SK-N-SH treated with all-trans-retinoic acid at 6 μM for 48 hours (cell line): Measurements from ENCODE around the gene MGMT.

Source experiments
- BACH2 ChIP-seq: fragments of 250-450 bp; sonication (Bioruptor Pico); IDR thresholded peaks from 2 replicates; pipeline ENCODE4 v1.9.0; 2021; ENCODE audit warnings: mild to moderate bottlenecking, borderline replicate concordance
- CSDC2 ChIP-seq: fragments of 250-450 bp; sonication (Bioruptor Pico); IDR thresholded peaks from 2 replicates; pipeline ENCODE4 v1.5.0; 2020; ENCODE audit warnings: mild to moderate bottlenecking, moderate library complexity
- ISL1 ChIP-seq: fragments of 250-450 bp; sonication (Bioruptor Pico); IDR thresholded peaks from 2 replicates; pipeline ENCODE4 v2.1.2; 2022; ENCODE audit warnings: mild to moderate bottlenecking, moderate library complexity
- ZC3H10 ChIP-seq: fragments of 250-450 bp; sonication (Bioruptor Pico); IDR thresholded peaks from 2 replicates; pipeline ENCODE4 v1.5.1; 2021; ENCODE audit warnings: mild to moderate bottlenecking, moderate library complexity
- ZFP3 ChIP-seq: fragments of 250-450 bp; sonication (Bioruptor Pico); IDR thresholded peaks from 2 replicates; pipeline ENCODE4 v1.5.0; 2020; ENCODE audit warnings: mild to moderate bottlenecking, moderate library complexity
- ZFP30 ChIP-seq: fragments of 450-650 bp; formaldehyde crosslinking; IDR thresholded peaks from 2 replicates; pipeline ENCODE4 v1.5.0; 2022; ENCODE audit warnings: mild to moderate bottlenecking, moderate library complexity
- ZNF70 ChIP-seq: fragments of 450-650 bp; formaldehyde crosslinking; IDR thresholded peaks from 2 replicates; pipeline ENCODE4 v1.5.0; 2020; ENCODE audit warnings: mild to moderate bottlenecking, moderate library complexity
- ZNF8 ChIP-seq: fragments of 450-650 bp; formaldehyde crosslinking; IDR thresholded peaks from 2 replicates; pipeline ENCODE4 v1.5.0; 2020; ENCODE audit warnings: mild to moderate bottlenecking, moderate library complexity
- TF ChIP-seq, protein P1 (sequence below): fragments of 250-450 bp; sonication (Bioruptor Pico); IDR thresholded peaks from 2 replicates; pipeline ENCODE4 v1.8.0; 2020; ENCODE audit warnings: mild to moderate bottlenecking, moderate library complexity, borderline replicate concordance
- TF ChIP-seq, protein P2 (sequence below): fragments of 250-450 bp; sonication (Bioruptor Pico); IDR thresholded peaks from 2 replicates; pipeline ENCODE4 v1.5.0; 2020; ENCODE audit warnings: mild to moderate bottlenecking, moderate library complexity
- TF ChIP-seq, protein P3 (sequence below): fragments of 250-450 bp; sonication (Bioruptor Pico); IDR thresholded peaks from 2 replicates; pipeline ENCODE4 v1.5.1; 2020; ENCODE audit warnings: low read depth, mild to moderate bottlenecking, moderate library complexity
- TF ChIP-seq, protein P4 (sequence below): fragments of 250-450 bp; sonication (Bioruptor Pico); IDR thresholded peaks from 2 replicates; pipeline ENCODE4 v1.5.1; 2021; ENCODE audit warnings: mild to moderate bottlenecking, moderate library complexity

DNA sequence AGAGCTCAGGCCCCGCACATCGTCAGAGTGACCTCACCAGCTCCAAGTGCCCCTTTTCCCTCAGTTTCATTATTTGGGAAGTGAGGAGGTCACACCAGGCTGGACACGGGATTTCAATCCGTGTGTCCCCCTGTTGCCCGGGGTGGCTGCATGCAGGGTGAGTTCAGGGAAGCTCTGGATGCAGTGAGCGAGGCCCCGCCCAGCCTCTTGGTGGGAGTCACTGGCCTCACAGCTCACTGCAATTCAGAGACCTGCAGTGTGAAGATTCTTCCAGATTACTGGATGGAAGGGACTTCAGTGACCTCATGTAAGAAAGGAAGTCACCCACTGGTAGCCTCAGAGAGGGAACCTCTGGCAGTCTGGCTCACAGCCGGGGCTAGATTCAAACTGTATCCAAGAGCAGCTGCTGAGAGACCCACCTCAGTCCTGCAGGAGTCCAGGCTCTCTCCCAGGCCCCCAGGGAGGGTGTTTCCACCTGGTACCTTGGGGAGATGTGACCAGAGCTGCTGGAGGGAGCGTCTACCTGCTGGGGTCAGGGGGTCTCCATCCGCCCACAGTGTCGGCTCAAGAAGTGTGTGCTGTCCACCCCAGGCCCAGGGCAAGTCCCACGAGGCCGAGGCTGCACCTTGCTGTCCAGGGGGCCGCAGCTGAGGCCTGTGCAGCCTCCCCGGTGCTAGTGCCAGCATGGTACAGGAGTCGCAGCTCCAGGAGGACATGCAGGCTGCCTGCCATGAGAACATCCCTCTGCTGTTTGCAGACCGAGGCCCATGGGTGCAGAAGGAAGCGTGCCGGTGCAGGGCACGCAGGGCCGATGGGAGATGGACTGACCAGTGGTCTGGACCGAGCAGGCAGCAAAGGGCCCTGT, 54.4 kb downstream of the MGMT start:
- TF ChIP-seq ISL1 (CRISPR knock-in tag) (no peak), ZFP3 (CRISPR knock-in tag) (no peak), CSDC2 (CRISPR knock-in tag) (no peak), ZC3H10 (CRISPR knock-in tag) (no peak), ZFP30 (CRISPR knock-in tag) (no peak), ZNF70 (CRISPR knock-in tag) (no peak), BACH2 (CRISPR knock-in tag) (no peak), ZNF8 (CRISPR knock-in tag) (no peak)
- TF ChIP-seq, protein P1, sequence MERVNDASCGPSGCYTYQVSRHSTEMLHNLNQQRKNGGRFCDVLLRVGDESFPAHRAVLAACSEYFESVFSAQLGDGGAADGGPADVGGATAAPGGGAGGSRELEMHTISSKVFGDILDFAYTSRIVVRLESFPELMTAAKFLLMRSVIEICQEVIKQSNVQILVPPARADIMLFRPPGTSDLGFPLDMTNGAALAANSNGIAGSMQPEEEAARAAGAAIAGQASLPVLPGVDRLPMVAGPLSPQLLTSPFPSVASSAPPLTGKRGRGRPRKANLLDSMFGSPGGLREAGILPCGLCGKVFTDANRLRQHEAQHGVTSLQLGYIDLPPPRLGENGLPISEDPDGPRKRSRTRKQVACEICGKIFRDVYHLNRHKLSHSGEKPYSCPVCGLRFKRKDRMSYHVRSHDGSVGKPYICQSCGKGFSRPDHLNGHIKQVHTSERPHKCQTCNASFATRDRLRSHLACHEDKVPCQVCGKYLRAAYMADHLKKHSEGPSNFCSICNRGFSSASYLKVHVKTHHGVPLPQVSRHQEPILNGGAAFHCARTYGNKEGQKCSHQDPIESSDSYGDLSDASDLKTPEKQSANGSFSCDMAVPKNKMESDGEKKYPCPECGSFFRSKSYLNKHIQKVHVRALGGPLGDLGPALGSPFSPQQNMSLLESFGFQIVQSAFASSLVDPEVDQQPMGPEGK (CRISPR knock-in tag), result no peak
- TF ChIP-seq, protein P2, sequence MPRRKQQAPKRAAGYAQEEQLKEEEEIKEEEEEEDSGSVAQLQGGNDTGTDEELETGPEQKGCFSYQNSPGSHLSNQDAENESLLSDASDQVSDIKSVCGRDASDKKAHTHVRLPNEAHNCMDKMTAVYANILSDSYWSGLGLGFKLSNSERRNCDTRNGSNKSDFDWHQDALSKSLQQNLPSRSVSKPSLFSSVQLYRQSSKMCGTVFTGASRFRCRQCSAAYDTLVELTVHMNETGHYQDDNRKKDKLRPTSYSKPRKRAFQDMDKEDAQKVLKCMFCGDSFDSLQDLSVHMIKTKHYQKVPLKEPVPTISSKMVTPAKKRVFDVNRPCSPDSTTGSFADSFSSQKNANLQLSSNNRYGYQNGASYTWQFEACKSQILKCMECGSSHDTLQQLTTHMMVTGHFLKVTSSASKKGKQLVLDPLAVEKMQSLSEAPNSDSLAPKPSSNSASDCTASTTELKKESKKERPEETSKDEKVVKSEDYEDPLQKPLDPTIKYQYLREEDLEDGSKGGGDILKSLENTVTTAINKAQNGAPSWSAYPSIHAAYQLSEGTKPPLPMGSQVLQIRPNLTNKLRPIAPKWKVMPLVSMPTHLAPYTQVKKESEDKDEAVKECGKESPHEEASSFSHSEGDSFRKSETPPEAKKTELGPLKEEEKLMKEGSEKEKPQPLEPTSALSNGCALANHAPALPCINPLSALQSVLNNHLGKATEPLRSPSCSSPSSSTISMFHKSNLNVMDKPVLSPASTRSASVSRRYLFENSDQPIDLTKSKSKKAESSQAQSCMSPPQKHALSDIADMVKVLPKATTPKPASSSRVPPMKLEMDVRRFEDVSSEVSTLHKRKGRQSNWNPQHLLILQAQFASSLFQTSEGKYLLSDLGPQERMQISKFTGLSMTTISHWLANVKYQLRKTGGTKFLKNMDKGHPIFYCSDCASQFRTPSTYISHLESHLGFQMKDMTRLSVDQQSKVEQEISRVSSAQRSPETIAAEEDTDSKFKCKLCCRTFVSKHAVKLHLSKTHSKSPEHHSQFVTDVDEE, result no peak
- TF ChIP-seq, protein P3, sequence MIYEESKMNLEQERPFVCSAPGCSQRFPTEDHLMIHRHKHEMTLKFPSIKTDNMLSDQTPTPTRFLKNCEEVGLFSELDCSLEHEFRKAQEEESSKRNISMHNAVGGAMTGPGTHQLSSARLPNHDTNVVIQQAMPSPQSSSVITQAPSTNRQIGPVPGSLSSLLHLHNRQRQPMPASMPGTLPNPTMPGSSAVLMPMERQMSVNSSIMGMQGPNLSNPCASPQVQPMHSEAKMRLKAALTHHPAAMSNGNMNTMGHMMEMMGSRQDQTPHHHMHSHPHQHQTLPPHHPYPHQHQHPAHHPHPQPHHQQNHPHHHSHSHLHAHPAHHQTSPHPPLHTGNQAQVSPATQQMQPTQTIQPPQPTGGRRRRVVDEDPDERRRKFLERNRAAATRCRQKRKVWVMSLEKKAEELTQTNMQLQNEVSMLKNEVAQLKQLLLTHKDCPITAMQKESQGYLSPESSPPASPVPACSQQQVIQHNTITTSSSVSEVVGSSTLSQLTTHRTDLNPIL (CRISPR knock-in tag), result no peak
- TF ChIP-seq, protein P4, sequence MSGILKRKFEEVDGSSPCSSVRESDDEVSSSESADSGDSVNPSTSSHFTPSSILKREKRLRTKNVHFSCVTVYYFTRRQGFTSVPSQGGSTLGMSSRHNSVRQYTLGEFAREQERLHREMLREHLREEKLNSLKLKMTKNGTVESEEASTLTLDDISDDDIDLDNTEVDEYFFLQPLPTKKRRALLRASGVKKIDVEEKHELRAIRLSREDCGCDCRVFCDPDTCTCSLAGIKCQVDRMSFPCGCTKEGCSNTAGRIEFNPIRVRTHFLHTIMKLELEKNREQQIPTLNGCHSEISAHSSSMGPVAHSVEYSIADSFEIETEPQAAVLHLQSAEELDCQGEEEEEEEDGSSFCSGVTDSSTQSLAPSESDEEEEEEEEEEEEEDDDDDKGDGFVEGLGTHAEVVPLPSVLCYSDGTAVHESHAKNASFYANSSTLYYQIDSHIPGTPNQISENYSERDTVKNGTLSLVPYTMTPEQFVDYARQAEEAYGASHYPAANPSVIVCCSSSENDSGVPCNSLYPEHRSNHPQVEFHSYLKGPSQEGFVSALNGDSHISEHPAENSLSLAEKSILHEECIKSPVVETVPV (CRISPR knock-in tag), result no peak
